Smooth muscle cell (in vitro differentiated cells): ENCODE measurements around the gene MAP2K4. TPM values are rescaled to one million over a fixed set of nuclear protein-coding genes. Genes with fewer than 3 reads are reported as not detected.

Source experiments
- DNase-seq: peaks from one replicate; lab custom pipeline; 2025; ENCODE audit not compliant: unreplicated experiment; lab: John Stamatoyannopoulos, UW
- H2AFZ ChIP-seq: fragments of 200-600 bp; sonication (generic); 2 replicates; pipeline ENCODE4 v1.6.0; 2016; ENCODE audit warnings: antibody characterized with exemption, low read depth, mild to moderate bottlenecking
- H3F3A ChIP-seq: fragments of 200-600 bp; sonication (generic); 2 replicates; pipeline ENCODE4 v1.6.0; 2017; ENCODE audit warnings: antibody characterized with exemption, low read depth
- H3K27ac ChIP-seq: fragments of 200-600 bp; sonication (generic); 2 replicates; pipeline ENCODE4 v1.5.1; 2016; ENCODE audit warnings: low read depth, mild to moderate bottlenecking
- H3K27me3 ChIP-seq: fragments of 200-600 bp; sonication (generic); 2 replicates; pipeline ENCODE4 v1.6.1; 2016; ENCODE audit warnings: low read depth, mild to moderate bottlenecking
- H3K36me3 ChIP-seq: fragments of 200-600 bp; sonication (generic); 2 replicates; pipeline ENCODE4 v1.5.1; 2016; ENCODE audit warnings: low read depth
- H3K4me1 ChIP-seq: fragments of 200-600 bp; sonication (generic); 2 replicates; pipeline ENCODE4 v1.5.1; 2016; ENCODE audit warnings: low read depth
- H3K4me2 ChIP-seq: fragments of 200-600 bp; sonication (generic); 2 replicates; pipeline ENCODE4 v1.6.0; 2016; ENCODE audit warnings: mild to moderate bottlenecking
- H3K4me3 ChIP-seq: fragments of 200-600 bp; sonication (generic); 2 replicates; pipeline ENCODE4 v1.5.1; 2016; ENCODE audit warnings: mild to moderate bottlenecking
- H3K79me2 ChIP-seq: fragments of 200-600 bp; sonication (generic); 2 replicates; pipeline ENCODE4 v1.6.0; 2016; ENCODE audit warnings: low read depth, mild to moderate bottlenecking
- H3K9ac ChIP-seq: fragments of 200-600 bp; sonication (generic); 2 replicates; pipeline ENCODE4 v1.6.0; 2016; ENCODE audit warnings: low read depth
- H3K9me3 ChIP-seq: fragments of 200-600 bp; sonication (generic); replicated peaks from 2 replicates; pipeline ENCODE4 v1.5.1; 2016; ENCODE audit warnings: low read depth
- H4K20me1 ChIP-seq: fragments of 200-600 bp; sonication (generic); 2 replicates; pipeline ENCODE4 v1.6.0; 2016; ENCODE audit warnings: low read depth
- WGBS: methylation state at CpG from one replicate; pipeline ENCODE4 v1.1.7; 2016; ENCODE audit warnings: low lambda C conversion rate; 5-methylcytosine and 5-hydroxymethylcytosine counted together
- polyA plus RNA-seq: library from polyadenylated mRNA; unstranded; fragments of >200 nt; fragmentation: Nextera tagmentation; extraction: Ambion mirVana; gene quantifications from 2 replicates; pipeline ENCODE4 v1.2.1, GENCODE V29; 2016
- total RNA-seq: library from RNA; depleted of rRNA; stranded (reverse); fragments of >200 nt; gene quantifications from 2 replicates; pipeline ENCODE4 v1.2.3, GENCODE V29; 2014
- TF ChIP-seq, protein P1 (sequence below): fragments of 200-600 bp; sonication (generic); IDR thresholded peaks from 2 replicates; pipeline ENCODE4 v1.5.1; 2017; ENCODE audit warnings: borderline replicate concordance, mild to moderate bottlenecking, antibody characterized with exemption; ENCODE audit not compliant: insufficient read depth, poor library complexity, severe bottlenecking

Gene MAP2K4
- total and polyA plus RNA-seq, 2 experiments from 2014 or later: 33.0 to 54.9 TPM

DNA sequence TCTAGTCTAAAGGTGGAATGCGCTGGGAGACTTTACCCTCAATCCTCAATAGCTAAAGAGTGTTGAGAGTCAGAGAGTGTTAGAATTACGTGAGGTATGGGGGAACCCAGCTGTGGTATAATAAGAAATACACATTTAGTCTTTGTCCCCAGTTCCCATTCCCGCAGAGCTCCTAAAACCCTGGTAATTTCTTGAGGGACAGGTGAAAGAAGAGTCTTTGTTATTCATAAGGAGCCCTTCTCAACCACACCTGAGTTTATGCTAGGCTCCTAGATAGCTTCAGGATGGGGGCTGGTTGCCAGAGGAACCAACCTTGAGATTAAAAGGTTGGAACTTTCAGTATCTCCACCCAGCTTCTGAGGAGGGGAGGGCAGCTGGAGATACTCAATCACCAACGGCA is 29.2 kb upstream of the MAP2K4 start:
- TF ChIP-seq, protein P1, sequence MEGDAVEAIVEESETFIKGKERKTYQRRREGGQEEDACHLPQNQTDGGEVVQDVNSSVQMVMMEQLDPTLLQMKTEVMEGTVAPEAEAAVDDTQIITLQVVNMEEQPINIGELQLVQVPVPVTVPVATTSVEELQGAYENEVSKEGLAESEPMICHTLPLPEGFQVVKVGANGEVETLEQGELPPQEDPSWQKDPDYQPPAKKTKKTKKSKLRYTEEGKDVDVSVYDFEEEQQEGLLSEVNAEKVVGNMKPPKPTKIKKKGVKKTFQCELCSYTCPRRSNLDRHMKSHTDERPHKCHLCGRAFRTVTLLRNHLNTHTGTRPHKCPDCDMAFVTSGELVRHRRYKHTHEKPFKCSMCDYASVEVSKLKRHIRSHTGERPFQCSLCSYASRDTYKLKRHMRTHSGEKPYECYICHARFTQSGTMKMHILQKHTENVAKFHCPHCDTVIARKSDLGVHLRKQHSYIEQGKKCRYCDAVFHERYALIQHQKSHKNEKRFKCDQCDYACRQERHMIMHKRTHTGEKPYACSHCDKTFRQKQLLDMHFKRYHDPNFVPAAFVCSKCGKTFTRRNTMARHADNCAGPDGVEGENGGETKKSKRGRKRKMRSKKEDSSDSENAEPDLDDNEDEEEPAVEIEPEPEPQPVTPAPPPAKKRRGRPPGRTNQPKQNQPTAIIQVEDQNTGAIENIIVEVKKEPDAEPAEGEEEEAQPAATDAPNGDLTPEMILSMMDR: no peak
- Histone ChIP-seq H3K79me2 (peaks cover 8% of the 10 kb centered on the region), H3K4me3 (no peak overlapping the region), H3K4me1 (peaks cover 8% of the 10 kb centered on the region), H4K20me1 (peaks cover 9% of the 10 kb centered on the region), H2AFZ (no peak overlapping the region), H3K27me3 (no peaks in the 10 kb centered on the region), H3K4me2 (no peak overlapping the region), H3K9ac (no peak overlapping the region), H3K9me3 (no peaks in the 10 kb centered on the region), H3K27ac (no peak overlapping the region), H3F3A (no peaks in the 10 kb centered on the region), H3K36me3 (peaks cover 8% of the 10 kb centered on the region)
- 53% methylated on average over 4 of the region's 4 CpGs for WGBS
- no peak for DNase-seq

GRCh38 chr17:11996722-11997146 is 23.9 kb upstream of the MAP2K4 start:
- Histone ChIP-seq H4K20me1 (no peaks in the 10 kb centered on the region), H3K4me2 (peak overlapping the region; percentile 86), H3K27ac (peak overlapping the region; percentile 70), H3K79me2 (peaks cover 8% of the 10 kb centered on the region), H2AFZ (peak overlapping the region; percentile 99), H3K9me3 (no peaks in the 10 kb centered on the region), H3K4me3 (peak overlapping the region; percentile 93), H3K4me1 (peaks cover 9% of the 10 kb centered on the region), H3K9ac (peak overlapping the region; percentile 85), H3K27me3 (no peaks in the 10 kb centered on the region), H3F3A (no peaks in the 10 kb centered on the region), H3K36me3 (no peaks in the 10 kb centered on the region)
- no peak for DNase-seq
- TF ChIP-seq, protein P1: no peak
- WGBS: 5% methylated on average over 14 of the region's 14 CpGs

DNA sequence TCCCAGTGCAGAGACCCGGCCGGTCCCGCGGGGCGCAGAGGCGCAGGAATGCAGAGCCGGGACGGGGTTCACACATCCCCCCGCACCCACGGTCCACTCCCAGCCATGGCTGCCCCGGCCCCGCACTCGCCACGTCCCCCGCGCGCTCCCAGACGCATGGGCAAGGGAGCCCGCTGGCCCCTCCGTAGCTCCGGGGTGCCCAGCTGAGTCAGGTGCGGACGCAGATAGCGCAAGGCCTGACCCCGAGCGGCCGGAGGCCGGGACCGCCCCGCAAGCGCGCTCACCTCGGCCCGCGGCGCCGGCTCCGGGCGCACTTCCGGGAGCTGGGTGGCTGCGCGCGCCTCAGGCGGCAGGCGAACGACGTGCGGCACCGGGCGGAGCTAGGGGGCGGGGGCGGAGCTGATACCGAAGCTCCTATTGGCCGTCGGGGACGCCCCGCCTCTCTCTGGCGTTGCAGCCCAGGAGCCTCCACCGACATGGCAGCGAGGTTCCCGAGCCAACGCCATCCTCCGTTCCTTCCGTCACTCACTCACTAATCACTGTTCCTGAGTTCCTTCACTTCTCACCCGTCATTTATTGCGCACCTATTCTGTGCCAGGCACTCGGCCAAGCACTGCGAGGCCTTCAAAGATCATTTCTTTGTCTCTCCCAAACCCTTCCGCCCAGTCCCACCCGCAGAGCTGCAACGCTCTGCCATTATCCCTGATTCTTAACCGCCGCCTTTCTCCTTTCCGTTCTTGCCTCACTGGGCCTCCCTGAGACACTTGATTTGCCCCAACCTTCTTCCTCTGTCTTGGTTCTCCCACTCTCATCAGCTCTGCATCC is 23.3 kb upstream of the MAP2K4 start, which contains the start of gene ZNF18:
TSS of gene ZNF18 (minus strand) at position 329 of the 825 bp plus-strand sequence. CDS start 4,646 bp downstream, outside the sequence.
- peak within 1 kb of the TSS; percentile 86 for H3K4me2 ChIP-seq

More for the DNA sequence above, 23.3 kb upstream of the MAP2K4 start, which contains the start of gene ZNF18:
- H3K9me3 ChIP-seq: no peaks in the 10 kb centered on the region
- H3K9ac ChIP-seq: peak within 1 kb of the TSS; percentile 85
- H4K20me1 ChIP-seq: no peaks in the 10 kb centered on the region
- no peaks in the 10 kb centered on the region for H3K27me3 ChIP-seq
- peak within 1 kb of the TSS; percentile 99 for H2AFZ ChIP-seq
- H3F3A ChIP-seq: no peaks in the 10 kb centered on the region
- 2% methylated on average over 69 of the region's 74 CpGs for WGBS
- TF ChIP-seq, protein P1: no peak
- H3K79me2 ChIP-seq: peaks cover 8% of the 10 kb centered on the region
- peak within 1 kb of the TSS; percentile 70 for H3K27ac ChIP-seq
- peak; percentile 81 for DNase-seq
- peaks cover 9% of the 10 kb centered on the region for H3K4me1 ChIP-seq
- H3K4me3 ChIP-seq: peak within 1 kb of the TSS; percentile 93
- H3K36me3 ChIP-seq: no peaks in the 10 kb centered on the region
